BJ (cell line): Measurements from ENCODE around the gene SMIM20. TPM values are rescaled to one million over a fixed set of nuclear protein-coding genes. Genes with fewer than 3 reads are reported as not detected.
A peak's percentile ranks its signal among the peaks of the same experiment; 100 is the strongest.

Experiments
- CTCF ChIA-PET: fragments of 350-600 bp; formaldehyde crosslinking; extraction: SDS; loops from one replicate; lab custom pipeline; 2021; ENCODE audit warnings: antibody characterized with exemption, inconsistent platforms; lab: Yijun Ruan, JAX
- POLR2A ChIA-PET: fragments of 300-600 bp; sonication (Branson Sonifier 250); formaldehyde crosslinking; extraction: SDS; loops from one replicate; lab custom pipeline; 2021; ENCODE audit warnings: antibody characterized with exemption; lab: Charles Lee
- DNase-seq: peaks from one replicate; pipeline ENCODE4 v3.0.0-alpha.2; 2011; ENCODE audit warnings: low read depth
- H3K27me3 ChIP-seq: 2 replicates; pipeline ENCODE4 v1.6.0; 2011; ENCODE audit warnings: low read length; ENCODE audit not compliant: control insufficient read depth, insufficient read depth
- H3K36me3 ChIP-seq: 2 replicates; pipeline ENCODE4 v1.5.1; 2011; ENCODE audit warnings: low read length; ENCODE audit not compliant: control insufficient read depth, insufficient read depth
- H3K4me3 ChIP-seq: 2 replicates; pipeline ENCODE4 v1.5.1; 2011; ENCODE audit warnings: low read depth, mild to moderate bottlenecking, control low read depth, low read length
- polyA plus RNA-seq: library from polyadenylated mRNA; depleted of rRNA; stranded (reverse); fragments of >200 nt; gene quantifications from 2 replicates; pipeline ENCODE4 v1.2.3, GENCODE V29; 2011
- TF ChIP-seq, protein P1 (sequence below): IDR thresholded peaks from 2 replicates; pipeline ENCODE4 v1.5.1; 2011; ENCODE audit warnings: low read depth, mild to moderate bottlenecking, control low read depth, inconsistent platforms, low read length, moderate library complexity; ENCODE audit not compliant: insufficient read depth

Gene SMIM20
- polyA plus RNA-seq, 1 experiment = 15.7 TPM

DNA sequence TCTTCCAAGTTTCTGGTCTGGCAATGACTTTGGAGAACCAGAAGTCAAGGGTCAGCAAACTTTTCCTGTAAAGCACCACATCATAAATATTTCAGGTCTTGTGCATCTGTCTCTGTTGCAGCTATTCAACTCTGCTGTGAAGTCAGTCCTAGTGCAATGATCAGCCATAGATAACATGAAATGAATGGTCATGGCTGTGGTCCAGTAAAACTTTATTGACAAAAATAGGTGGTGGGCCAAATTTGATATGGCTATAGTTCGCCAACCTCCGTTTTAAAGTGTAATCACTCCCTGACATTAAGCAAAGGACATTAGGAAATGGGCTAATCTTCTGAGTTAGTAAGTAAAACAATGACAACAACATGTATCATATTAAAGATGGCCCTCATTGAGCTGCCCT, 30.5 kb upstream of the SMIM20 start:
- TF ChIP-seq, protein P1, sequence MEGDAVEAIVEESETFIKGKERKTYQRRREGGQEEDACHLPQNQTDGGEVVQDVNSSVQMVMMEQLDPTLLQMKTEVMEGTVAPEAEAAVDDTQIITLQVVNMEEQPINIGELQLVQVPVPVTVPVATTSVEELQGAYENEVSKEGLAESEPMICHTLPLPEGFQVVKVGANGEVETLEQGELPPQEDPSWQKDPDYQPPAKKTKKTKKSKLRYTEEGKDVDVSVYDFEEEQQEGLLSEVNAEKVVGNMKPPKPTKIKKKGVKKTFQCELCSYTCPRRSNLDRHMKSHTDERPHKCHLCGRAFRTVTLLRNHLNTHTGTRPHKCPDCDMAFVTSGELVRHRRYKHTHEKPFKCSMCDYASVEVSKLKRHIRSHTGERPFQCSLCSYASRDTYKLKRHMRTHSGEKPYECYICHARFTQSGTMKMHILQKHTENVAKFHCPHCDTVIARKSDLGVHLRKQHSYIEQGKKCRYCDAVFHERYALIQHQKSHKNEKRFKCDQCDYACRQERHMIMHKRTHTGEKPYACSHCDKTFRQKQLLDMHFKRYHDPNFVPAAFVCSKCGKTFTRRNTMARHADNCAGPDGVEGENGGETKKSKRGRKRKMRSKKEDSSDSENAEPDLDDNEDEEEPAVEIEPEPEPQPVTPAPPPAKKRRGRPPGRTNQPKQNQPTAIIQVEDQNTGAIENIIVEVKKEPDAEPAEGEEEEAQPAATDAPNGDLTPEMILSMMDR = no peak
- Histone ChIP-seq H3K4me3 (no peak overlapping the region), H3K27me3 (no peaks in the 10 kb centered on the region), H3K36me3 (no peaks in the 10 kb centered on the region)
- DNase-seq = no peak
- POLR2A ChIA-PET = no interaction called here
- CTCF ChIA-PET = no interaction called here

DNA sequence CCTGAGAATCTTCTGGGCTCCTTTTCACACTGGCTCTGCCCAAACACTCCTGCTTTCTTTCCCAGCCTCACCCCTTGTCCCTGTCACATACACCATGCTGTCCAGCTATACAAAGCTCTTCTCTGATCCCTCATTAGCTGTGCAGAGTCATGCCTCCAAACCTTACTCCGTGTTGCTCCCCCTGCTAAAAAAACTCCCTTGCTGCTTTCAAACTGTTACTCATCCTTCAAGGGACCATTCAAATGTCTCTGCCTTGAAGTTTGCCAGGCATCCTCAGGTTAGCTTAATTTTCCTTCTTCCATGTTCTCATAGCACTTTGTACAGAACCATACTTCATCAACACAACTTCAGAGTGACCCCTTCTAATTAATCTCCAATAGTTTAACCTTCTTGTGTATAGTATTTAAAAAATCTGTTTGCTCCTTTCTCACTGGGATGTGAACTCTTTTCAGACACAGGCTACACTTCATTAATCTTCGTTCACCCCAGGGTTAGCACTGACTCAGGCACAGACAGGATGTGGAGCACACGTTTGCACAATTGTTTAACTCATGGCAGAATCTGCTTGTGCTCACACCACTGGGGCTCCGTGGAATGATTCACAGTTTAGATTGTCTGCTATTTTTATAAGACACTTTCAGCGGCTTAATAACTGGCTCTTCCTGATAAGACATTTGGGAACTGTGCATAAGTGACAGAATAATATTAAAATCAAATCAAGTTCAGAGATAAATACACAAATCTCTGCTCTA, 29.8 kb upstream of the SMIM20 start:
- ChIA-PET POLR2A (no interaction called here), CTCF (interaction anchor here (1.2 kb wide), 1 partner anchor 444 kb away, joined by 3 read pairs; no protein-coding TSS in a partner anchor)

DNA sequence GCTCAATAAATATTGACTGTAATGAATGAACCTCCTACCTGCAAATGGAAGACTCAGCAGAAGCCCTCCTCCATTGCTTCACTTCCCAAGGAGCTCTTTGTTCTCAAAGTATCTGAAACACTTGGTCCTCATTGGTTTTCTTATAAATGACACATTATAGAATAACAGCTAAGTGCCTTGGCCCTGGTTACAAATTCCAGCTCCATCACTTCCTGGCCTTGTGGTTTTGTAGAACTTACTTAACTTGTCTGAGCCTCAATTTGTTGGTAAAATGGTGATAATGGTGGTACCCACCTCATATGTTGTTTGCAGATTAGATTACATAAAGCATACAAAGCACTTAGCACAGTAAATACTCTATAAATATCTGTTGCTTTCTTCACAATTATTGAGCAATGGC, 25.2 kb upstream of the SMIM20 start:
- TF ChIP-seq, protein P1 = no peak
- DNase-seq = no peak
- ChIA-PET CTCF (no interaction called here), POLR2A (no interaction called here)
- H3K36me3 ChIP-seq = no peaks in the 10 kb centered on the region
- peaks cover 2% of the 10 kb centered on the region for H3K27me3 ChIP-seq
- H3K4me3 ChIP-seq = no peak overlapping the region

More for the DNA sequence above, 29.8 kb upstream of the SMIM20 start:
- H3K27me3 ChIP-seq = no peaks in the 10 kb centered on the region
- H3K4me3 ChIP-seq = no peak overlapping the region
- TF ChIP-seq, protein P1 = no peak
- DNase-seq = peak; percentile 20
- H3K36me3 ChIP-seq = no peaks in the 10 kb centered on the region

DNA sequence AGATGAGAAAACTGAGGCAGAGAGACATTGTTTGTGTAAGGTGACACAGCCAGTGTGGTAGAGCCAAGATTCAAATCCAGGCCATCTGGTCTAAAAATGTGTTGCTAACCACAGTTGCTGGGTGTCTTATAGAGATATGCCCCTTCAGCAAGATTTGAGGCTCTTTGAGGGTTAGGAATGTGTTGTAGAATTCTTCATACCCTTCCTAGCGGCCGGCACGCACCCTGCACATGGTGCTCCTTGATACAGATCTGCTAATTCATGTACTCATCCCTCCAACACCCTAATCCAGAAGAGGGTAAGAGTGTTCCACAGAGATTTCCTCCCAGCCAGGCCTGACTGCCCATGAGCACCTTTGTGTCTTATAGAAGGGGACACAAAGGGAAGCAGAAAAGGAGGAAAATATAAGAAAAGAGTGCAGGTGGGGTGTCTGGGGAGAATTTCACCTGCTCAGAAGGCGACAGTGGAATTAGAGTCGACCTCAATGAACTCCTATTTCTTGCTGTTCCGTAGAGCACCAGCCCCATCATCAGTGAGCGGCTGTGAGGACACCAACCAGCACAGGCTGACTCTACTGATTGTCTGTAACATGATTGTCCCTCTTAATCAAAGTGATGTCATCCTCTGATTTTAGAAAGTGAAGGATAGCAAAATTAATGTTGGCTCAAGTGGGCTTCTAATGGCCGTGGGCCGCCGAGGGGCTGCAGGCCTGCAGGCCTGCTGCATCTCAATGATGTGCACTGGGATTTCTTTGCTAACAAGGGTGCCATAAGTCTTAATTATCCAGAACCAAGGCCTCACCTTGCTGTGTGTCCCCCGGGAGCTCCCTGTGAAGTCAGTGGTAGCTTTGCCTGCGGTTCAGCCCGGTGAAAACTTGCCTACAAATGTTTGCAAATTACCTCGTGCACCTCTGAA, 24.2 kb upstream of the SMIM20 start:
- ChIA-PET POLR2A (no interaction called here), CTCF (no interaction called here)
- TF ChIP-seq, protein P1 = no peak

More for the DNA sequence above, 24.2 kb upstream of the SMIM20 start:
- DNase-seq = no peak
- Histone ChIP-seq H3K27me3 (peaks cover 2% of the 10 kb centered on the region), H3K4me3 (no peak overlapping the region), H3K36me3 (no peaks in the 10 kb centered on the region)
